Measurements from ENCODE around the gene DLEC1. TPM values are rescaled to one million over a fixed set of nuclear protein-coding genes. Genes with fewer than 3 reads are reported as not detected.

Gene DLEC1
- total RNA-seq, 4 donors from 2014 or later = 0.44 to 1.7 (median 1.5) TPM

DNA sequence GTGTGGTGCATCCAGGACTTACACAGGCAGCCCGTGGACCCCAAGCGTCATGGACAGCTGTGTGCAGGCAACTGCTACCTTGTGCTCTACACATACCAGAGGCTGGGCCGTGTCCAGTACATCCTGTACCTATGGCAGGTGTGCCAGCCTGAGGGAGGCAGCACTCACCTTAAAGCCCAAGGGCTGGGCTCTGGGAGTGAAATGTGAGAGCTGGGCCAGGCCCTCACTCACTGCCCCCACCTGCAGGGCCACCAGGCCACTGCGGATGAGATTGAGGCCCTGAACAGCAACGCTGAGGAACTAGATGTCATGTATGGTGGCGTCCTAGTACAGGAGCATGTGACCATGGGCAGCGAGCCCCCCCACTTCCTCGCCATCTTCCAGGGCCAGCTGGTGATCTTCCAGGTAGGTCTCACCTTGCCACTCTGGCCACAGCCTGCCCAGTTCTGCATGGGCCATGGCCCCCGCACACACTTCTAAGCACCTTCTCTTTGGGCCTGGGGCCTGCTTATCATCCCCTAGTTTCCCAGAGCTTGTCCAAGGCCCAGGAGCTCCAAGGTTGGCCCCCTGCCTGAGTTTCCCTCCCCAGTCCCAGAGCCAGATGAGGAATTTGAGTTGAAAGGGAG is 37.4 kb upstream of the DLEC1 start:
- 86 to 96% methylated on average over 5 to 9 of the region's 9 CpGs for WGBS, 2 donors
- intact Hi-C loops (cut with DNase I) = loop anchor here (2.0 kb wide), 1 partner anchor 145 kb away; no protein-coding TSS in a partner anchor
- H3K4me3 ChIP-seq (replicated peaks in 1 of 3) = no peak overlapping the region
- H3K27ac ChIP-seq = no peak overlapping the region
- TF ChIP-seq CTCF (IDR thresholded peaks at IDR 0.05) (no peak), POLR2A (IDR thresholded peaks at IDR 0.05) (no peak)
- peaks cover 24 to 37% of the 10 kb centered on the region in 2 donors for H3K4me1 ChIP-seq
- no peaks in the 10 kb centered on the region for H3K9me3 ChIP-seq
- no peaks in the 10 kb centered on the region for H3K27me3 ChIP-seq
- DNase-seq = no peak
- peaks cover 0 to 8% of the 10 kb centered on the region in 2 donors for H3K36me3 ChIP-seq

GRCh38 chr3:38002291-38002876 is 36.6 kb upstream of the DLEC1 start:
- H3K27me3 ChIP-seq = no peaks in the 10 kb centered on the region
- TF ChIP-seq POLR2A (IDR thresholded peaks at IDR 0.05) (no peak), CTCF (IDR thresholded peaks at IDR 0.05) (no peak)
- H3K4me1 ChIP-seq = peaks cover 24 to 37% of the 10 kb centered on the region in 2 donors
- DNase-seq = no peak
- 98 to 100% methylated on average over 3 to 6 of the region's 6 CpGs for WGBS, 2 donors
- peaks cover 0 to 8% of the 10 kb centered on the region in 2 donors for H3K36me3 ChIP-seq
- H3K9me3 ChIP-seq = no peaks in the 10 kb centered on the region
- intact Hi-C loops (cut with DNase I) = no loop called here
- no peak overlapping the region for H3K4me3 ChIP-seq (replicated peaks in 1 of 3)
- H3K27ac ChIP-seq = no peak overlapping the region

GRCh38 chr3:38002940-38003339 is 36.1 kb upstream of the DLEC1 start:
- no peak overlapping the region for H3K27ac ChIP-seq
- TF ChIP-seq CTCF (IDR thresholded peaks at IDR 0.05) (no peak), POLR2A (IDR thresholded peaks at IDR 0.05) (no peak)
- H3K9me3 ChIP-seq = no peaks in the 10 kb centered on the region
- no peak for DNase-seq
- intact Hi-C loops (cut with DNase I) = no loop called here
- no peaks in the 10 kb centered on the region for H3K27me3 ChIP-seq
- H3K4me1 ChIP-seq = peaks cover 24 to 34% of the 10 kb centered on the region in 2 donors
- 89 to 94% methylated on average over 5 to 9 of the region's 9 CpGs for WGBS, 2 donors
- peaks cover 0 to 10% of the 10 kb centered on the region in 2 donors for H3K36me3 ChIP-seq
- H3K4me3 ChIP-seq (replicated peaks in 1 of 3) = no peak overlapping the region

- 69 to 81% methylated on average over 7 of the region's 7 CpGs for WGBS, 2 donors
- DNase-seq = peak; percentile 42 to 49
- H3K9me3 ChIP-seq = no peaks in the 10 kb centered on the region
- no peaks in the 10 kb centered on the region for H3K27me3 ChIP-seq
- H3K4me1 ChIP-seq = peaks cover 20 to 30% of the 10 kb centered on the region in 2 donors
- no peak for TF ChIP-seq POLR2A (IDR thresholded peaks at IDR 0.05)
- peak; percentile 32 to 76 (median 54) for TF ChIP-seq CTCF (IDR thresholded peaks at IDR 0.05)
- peak overlapping the region in 1 of 3 donors; percentile 80 for H3K27ac ChIP-seq
- no peak overlapping the region for H3K4me3 ChIP-seq (replicated peaks in 1 of 3)
- intact Hi-C loops (cut with DNase I) = no loop called here
- peaks cover 0 to 14% of the 10 kb centered on the region in 2 donors for H3K36me3 ChIP-seq
Observed at GRCh38 chr3:38003371-38003816, 35.6 kb upstream of the DLEC1 start.

DNA sequence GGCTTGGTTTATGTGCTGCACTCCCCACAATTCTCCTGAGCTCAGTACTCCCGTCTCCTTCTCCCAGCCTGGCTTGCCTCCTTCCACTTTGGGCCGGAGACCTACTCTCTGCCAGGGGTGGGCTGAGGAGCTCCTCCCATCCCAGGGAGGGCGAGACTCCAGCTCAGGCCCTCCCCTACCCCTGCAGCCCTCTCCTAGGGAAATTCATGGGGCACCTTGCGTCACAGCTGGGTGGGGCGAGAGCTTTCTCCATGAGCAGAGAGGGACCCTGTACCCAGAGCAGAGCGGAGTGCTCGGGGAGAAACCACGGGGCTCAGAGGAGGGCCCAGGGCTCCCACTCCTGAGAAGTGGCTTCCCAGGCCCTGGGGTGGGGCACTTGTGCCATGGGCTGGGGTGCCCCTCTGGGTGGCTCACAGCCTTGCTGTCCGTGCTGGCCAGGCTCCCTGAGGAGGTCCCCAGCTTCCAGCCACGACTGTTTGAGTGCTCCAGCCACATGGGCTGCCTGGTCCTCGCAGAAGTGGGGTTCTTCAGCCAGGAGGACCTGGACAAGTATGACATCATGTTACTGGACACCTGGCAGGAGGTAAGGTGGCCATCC is 35.1 kb upstream of the DLEC1 start:
- H3K27me3 ChIP-seq = no peaks in the 10 kb centered on the region
- H3K4me3 ChIP-seq (replicated peaks in 1 of 3) = no peak overlapping the region
- TF ChIP-seq CTCF (IDR thresholded peaks at IDR 0.05) (no peak), POLR2A (IDR thresholded peaks at IDR 0.05) (no peak)
- 63 to 82% methylated on average over 7 to 8 of the region's 11 CpGs for WGBS, 2 donors
- peak overlapping the region in 2 of 3 donors; percentile 41 to 80 for H3K27ac ChIP-seq
- peak in 1 of 2 donors; percentile 1 for DNase-seq
- no peaks in the 10 kb centered on the region for H3K9me3 ChIP-seq
- H3K36me3 ChIP-seq = peaks cover 0 to 14% of the 10 kb centered on the region in 2 donors
- H3K4me1 ChIP-seq = peaks cover 20 to 27% of the 10 kb centered on the region in 2 donors
- intact Hi-C loops (cut with DNase I) = no loop called here
